ENCODE results near the gene BHLHE40. TPM values are rescaled to one million over a fixed set of nuclear protein-coding genes. Genes with fewer than 3 reads are reported as not detected.

BHLHE40 gene
- total and polyA plus RNA-seq, 10 of the 15 experiments (the other 5 are each of a cell fraction or from before 2014, with no cell fraction given) = 25.2 to 106 (median 51.4) TPM

- TF ChIP-seq EGR1 (IDR thresholded peaks at IDR 0.05; ENCODE audit: borderline replicate concordance in 1 of 2, low read depth in 2 of 2, low read length in 2 of 2) (0 out of 3 replicates have a peak, but pooled peaks of 1 of the 2 experiments have one; percentile 5), IRF4 (IDR thresholded peaks at IDR 0.05; ENCODE audit: low read depth, low read length) (peak; percentile 74; the same call in 1 of the 2 replicates), ETV6 (conservative IDR thresholded peaks at IDR 0.05 in 1 of 2, IDR thresholded peaks at IDR 0.05 in 1 of 2; ENCODE audit: borderline replicate concordance in 1 of 2, low read depth in 1 of 2) (peak in 1 of 2 experiments; percentile 64; a peak in 2 of 4 replicates), RELB (IDR thresholded peaks at IDR 0.05; ENCODE audit: low read depth) (peak; percentile 67; the same call in 1 of the 2 replicates), RUNX3 (IDR thresholded peaks at IDR 0.05; ENCODE audit: low read length) (no peak), BHLHE40 (IDR thresholded peaks at IDR 0.05; ENCODE audit: borderline replicate concordance in 1 of 2, low read depth in 2 of 2, low read length in 1 of 2) (peak in 1 of 2 experiments; percentile 39; a peak in 3 of 4 replicates), RBBP5 (conservative IDR thresholded peaks at IDR 0.05) (no peak), ESRRA (IDR thresholded peaks at IDR 0.05; ENCODE audit: low read length) (0 out of 2 replicates have a peak, but pooled peaks have one; percentile 43), ZBTB4 (CRISPR knock-in tag; IDR thresholded peaks at IDR 0.05) (no peak), HDAC6 (IDR thresholded peaks at IDR 0.05; ENCODE audit: unreplicated experiment) (peak; percentile 21), ZNF274 (IDR thresholded peaks at IDR 0.05; ENCODE audit: insufficient read depth, insufficient read length) (no peak), LARP7 (IDR thresholded peaks at IDR 0.05) (peak; percentile 54; the same call in 1 of the 2 replicates), RFX5 (IDR thresholded peaks at IDR 0.05; ENCODE audit: low read depth, low read length) (no peak), SREBF2 (IDR thresholded peaks at IDR 0.05; ENCODE audit: low read length) (no peak), E4F1 (IDR thresholded peaks at IDR 0.05; ENCODE audit: borderline replicate concordance, partially characterized antibody) (no peak), TCF7 (IDR thresholded peaks at IDR 0.05; ENCODE audit: borderline replicate concordance) (peak; percentile 82; the same call in 1 of the 2 replicates), YBX1 (IDR thresholded peaks at IDR 0.05) (no peak), NR2C2 (IDR thresholded peaks at IDR 0.05; ENCODE audit: borderline replicate concordance, control insufficient read depth, insufficient read length, low read depth) (no peak), CTCF (IDR thresholded peaks at IDR 0.05 in 2 of 3, conservative IDR thresholded peaks at IDR 0.05 in 1 of 3; ENCODE audit: control insufficient read depth in 2 of 3, extremely low read depth in 1 of 3, insufficient read depth in 1 of 3, low read depth in 3 of 3, low read length in 3 of 3) (no peak), BACH1 (IDR thresholded peaks at IDR 0.05; ENCODE audit: borderline replicate concordance) (peak; percentile 76)
These were observed 4.7 kb downstream of the BHLHE40 start (continued) for GRCh38 chr3:4983739-4984510.

All from GM12878 (cell line).